Subcutaneous adipose tissue (tissue), 4 donors: Measurements from ENCODE around the gene AFAP1L2. TPM values are rescaled to one million over a fixed set of nuclear protein-coding genes. Genes with fewer than 3 reads are reported as not detected.

Experiments
- CTCF ChIP-seq: fragments of 450-650 bp; IDR thresholded peaks from one replicate; pipeline ENCODE4 v1.5.1; 2016; ENCODE audit warnings: low read depth, mild to moderate bottlenecking, control low read depth, antibody characterized with exemption, moderate library complexity
- total RNA-seq, 4 donors: library from RNA; depleted of rRNA; stranded (reverse); fragments of >200 nt; gene quantifications; one replicate each; pipeline ENCODE4 v1.1.0, GENCODE V29; 2016

Gene AFAP1L2
- total RNA-seq, 4 donors from 2014 or later = 2.7 to 11.3 (median 4.8) TPM

GRCh38 chr10:114285961-114286441 lies 118.3 kb downstream of the AFAP1L2 start:
- no peak for TF ChIP-seq CTCF

DNA sequence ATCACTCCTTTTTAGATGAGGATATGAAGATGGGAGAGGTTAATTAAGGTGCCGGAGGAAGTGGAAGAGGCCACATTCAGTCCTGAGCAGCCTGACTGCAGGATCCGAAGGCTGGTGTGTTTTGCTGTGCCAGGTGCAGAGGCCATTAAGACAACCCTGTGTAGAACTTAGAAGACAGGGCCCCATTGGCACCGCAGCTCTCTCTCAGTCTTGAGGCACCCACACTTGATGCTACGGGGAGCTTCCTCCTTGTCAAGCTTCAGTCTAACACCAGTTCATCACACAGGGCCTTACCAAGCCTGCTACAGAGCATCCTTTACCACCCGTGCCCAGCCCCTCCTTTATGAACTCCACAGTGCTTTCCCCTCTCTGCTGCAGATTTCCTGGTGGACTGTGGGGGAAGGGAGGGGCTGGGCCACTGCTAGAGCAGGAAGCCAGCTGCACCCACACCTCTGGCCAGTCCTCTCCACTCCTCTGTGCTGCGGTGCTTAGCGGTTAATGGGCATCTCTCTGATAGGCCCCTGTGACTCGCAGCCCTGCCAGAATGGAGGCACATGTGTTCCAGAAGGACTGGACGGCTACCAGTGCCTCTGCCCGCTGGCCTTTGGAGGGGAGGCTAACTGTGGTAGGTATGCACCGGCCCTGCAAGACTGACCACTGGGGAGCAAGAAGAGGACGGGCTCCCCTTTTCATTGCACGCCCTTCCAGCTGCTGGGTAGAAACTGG lies 119.8 kb downstream of the AFAP1L2 start:
- no peak for TF ChIP-seq CTCF

- TF ChIP-seq CTCF = no peak
Observed at GRCh38 chr10:114283535-114284234, 120.6 kb downstream of the AFAP1L2 start.

DNA sequence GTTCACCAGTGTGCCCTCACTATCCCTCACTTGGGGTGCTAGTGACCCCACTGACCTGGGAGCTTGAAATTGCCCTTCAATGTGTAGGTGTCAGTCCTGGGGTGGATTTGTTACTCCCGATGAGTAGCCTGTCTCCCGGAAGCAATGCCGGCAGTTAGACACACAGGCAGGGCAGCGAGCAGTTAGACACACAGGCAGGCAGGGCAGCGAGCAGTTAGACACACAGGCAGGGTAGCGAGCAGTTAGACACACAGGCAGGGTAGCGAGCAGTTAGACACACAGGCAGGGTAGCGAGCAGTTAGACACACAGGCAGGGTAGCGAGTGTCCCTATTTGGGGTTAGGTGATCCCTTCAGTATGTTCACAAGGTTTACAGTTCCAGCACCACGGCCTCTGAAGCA lies 121.2 kb downstream of the AFAP1L2 start:
- TF ChIP-seq CTCF = no peak

- no peak for TF ChIP-seq CTCF
Observed at GRCh38 chr10:114282526-114282925, 121.8 kb downstream of the AFAP1L2 start.

DNA sequence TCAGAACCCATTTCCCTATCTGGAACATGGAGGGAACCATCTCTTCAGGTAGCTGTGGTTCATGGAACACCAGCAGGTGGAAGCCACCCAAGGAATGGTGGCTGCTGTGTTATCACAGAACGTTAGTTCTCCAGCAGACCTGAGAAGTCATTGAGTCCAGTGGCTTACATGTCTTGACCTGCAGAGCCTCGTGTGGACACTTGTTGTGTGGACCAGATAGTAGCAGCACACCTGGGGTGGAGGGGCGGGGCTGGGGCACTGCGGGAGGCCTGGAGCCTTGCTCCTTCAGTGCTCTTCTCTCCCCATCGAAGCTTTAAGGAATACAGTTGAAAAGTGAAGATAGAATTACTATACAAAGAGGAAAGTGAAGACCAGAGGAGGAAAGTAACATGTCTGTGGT lies 122.8 kb downstream of the AFAP1L2 start:
- TF ChIP-seq CTCF = no peak

DNA sequence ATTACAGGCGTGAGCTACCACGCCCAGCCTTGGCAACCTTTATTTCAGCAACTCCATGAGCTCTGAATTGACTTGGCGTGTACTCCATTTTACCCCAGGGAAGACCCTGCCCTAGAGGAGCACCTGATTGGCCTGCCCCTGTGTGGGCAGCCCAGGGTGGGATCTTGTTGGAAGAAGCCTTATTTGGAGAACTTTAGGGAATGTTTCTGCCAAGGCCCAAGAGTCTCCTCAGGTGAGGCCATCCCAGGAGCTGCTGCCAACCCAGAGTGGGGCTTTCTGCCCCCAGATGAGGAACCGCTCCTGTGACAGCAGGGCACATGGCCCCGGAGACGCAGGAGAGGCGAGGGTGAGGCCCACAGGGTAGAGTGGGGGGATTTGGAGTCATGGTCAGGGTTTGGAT lies 123.3 kb downstream of the AFAP1L2 start:
- no peak for TF ChIP-seq CTCF
